Epithelial cell of esophagus (primary cell): ENCODE measurements around the gene CCDC85A.
A peak's percentile ranks its signal among the peaks of the same experiment; 100 is the strongest.

Experiments
- DNase-seq: peaks from one replicate; pipeline ENCODE4 v3.0.0; 2010; ENCODE audit warnings: low read depth
- H3K4me3 ChIP-seq: 2 replicates; pipeline ENCODE4 v1.5.1; 2011; ENCODE audit warnings: mild to moderate bottlenecking, low read length, control low read depth
- TF ChIP-seq, protein P1 (sequence below): IDR thresholded peaks from 2 replicates; pipeline ENCODE4 v1.5.1; 2011; ENCODE audit warnings: low read depth, mild to moderate bottlenecking, low read length, control low read depth, inconsistent platforms; ENCODE audit not compliant: insufficient read depth; ENCODE audit errors: missing control alignments

CCDC85A gene

DNA sequence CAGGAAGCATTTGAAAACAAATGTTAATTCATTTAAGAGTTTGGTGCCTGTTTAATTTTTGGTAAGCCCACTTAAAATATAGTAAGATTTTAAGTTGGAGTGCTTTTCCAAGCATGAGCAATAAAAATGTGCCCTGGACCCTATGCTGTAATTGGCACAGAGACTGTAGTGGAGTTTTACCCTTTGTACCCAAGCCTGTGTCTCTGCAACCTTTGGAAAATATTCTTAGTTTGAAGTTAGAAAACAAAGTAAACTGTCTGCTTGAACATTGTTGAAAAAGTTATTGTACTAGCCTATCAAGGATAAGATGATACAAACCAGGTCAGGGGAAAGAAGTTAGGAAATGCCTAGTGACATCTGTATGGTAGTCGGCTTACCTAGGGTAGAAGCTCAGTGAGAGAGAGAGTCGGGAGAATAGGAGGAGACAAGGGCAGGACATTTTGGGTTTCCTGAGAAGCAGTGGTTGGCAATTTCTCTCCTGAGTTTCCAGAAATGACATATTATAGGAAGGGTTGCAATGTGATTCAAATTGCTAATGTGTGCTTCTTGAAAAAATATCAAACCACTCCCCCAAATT lies 66.5 kb downstream of the CCDC85A start:
- no peak for DNase-seq
- H3K4me3 ChIP-seq: no peak overlapping the region
- TF ChIP-seq, protein P1, sequence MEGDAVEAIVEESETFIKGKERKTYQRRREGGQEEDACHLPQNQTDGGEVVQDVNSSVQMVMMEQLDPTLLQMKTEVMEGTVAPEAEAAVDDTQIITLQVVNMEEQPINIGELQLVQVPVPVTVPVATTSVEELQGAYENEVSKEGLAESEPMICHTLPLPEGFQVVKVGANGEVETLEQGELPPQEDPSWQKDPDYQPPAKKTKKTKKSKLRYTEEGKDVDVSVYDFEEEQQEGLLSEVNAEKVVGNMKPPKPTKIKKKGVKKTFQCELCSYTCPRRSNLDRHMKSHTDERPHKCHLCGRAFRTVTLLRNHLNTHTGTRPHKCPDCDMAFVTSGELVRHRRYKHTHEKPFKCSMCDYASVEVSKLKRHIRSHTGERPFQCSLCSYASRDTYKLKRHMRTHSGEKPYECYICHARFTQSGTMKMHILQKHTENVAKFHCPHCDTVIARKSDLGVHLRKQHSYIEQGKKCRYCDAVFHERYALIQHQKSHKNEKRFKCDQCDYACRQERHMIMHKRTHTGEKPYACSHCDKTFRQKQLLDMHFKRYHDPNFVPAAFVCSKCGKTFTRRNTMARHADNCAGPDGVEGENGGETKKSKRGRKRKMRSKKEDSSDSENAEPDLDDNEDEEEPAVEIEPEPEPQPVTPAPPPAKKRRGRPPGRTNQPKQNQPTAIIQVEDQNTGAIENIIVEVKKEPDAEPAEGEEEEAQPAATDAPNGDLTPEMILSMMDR: no peak

DNA sequence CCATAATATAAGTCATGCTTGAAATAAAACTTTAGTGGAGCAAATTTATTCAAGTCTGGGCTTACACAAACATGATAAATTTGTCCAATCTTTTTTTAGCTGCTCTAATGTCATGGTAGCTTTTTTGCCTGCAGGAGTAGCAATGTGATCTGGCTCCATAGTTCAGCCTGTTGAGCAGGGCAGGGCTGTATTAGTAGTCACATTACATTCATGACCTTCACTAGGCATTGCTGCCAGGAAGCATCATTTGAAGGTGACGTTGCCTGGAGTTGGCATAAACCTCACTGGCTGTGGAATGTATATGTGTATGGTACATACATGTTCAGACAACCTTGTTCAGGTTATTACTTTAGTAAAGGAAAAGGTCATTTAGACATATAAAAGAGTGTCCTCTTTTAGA lies 76.6 kb downstream of the CCDC85A start:
- peak; percentile 7 for DNase-seq
- no peak overlapping the region for H3K4me3 ChIP-seq
- TF ChIP-seq, protein P1: no peak

DNA sequence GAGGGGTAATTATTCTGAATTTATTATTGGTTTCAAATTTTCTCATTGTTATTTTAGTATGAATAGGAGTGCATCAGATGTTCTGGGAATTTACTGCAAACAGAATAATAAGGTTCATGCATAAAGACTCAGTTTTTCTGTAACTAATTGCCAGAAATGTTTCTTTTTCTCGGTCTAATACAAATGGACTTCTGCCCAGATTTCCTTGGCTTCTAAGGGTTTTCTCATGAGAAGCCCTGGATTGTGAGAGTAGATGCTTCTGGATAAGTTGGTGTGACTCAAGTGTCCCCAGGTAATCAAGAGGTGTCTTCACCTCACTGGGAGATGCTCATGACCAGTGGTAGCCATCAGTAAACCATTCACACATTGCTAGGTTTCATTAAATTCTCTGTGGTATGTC lies 78.5 kb downstream of the CCDC85A start:
- DNase-seq: no peak
- TF ChIP-seq, protein P1: no peak
- no peak overlapping the region for H3K4me3 ChIP-seq

DNA sequence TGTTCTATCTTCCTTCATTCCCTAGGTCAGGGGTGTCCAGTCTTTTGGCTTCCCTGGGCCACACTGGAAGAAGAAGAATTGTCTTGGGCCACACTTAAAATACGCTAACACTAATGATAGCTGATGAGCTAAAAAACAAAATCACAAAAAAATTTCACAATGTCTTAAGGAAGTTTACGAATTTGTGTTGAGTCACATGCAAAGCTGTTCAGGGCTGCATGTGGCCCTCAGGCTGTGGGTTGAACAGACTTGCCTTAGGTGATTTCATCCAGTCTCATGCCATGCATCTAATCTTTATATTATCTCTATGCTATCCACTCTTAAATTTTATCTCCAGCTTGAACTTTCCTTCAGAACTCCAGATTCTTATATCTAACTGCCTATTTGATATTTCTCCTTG lies 80.1 kb downstream of the CCDC85A start:
- DNase-seq: peak; percentile 54
- TF ChIP-seq, protein P1: no peak
- no peak overlapping the region for H3K4me3 ChIP-seq

DNA sequence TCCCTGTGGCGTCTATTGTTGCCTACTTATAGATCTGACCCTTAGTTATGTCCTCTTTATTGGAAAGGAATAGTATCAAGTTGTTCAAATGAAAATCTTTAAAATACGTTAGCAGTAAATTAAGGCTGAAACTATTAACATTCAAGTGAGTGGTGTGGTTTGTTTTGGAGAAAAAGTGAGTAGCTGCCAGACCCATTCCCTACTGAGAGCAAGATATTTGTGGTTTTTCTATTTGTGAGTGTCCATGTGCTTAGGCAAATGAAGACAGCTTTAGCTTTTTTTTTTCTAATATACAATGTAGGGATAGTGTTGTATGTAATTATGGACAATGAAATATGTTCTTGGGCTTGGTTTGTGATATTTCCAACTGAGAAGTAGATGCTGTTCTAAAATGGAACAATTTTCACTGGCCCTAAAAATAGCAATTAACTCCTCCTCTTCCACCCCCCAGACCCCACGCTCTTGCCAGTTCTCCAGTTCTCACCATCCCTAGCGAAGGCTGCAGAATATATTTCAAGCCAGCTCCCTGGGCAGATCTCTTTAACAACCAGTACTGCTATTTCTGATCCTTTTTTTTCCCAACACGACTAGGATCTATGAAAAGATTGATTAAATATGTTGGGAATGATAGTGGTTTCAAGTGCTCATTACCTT lies 83.1 kb downstream of the CCDC85A start:
- no peak for DNase-seq
- TF ChIP-seq, protein P1: no peak
- H3K4me3 ChIP-seq: no peak overlapping the region

DNA sequence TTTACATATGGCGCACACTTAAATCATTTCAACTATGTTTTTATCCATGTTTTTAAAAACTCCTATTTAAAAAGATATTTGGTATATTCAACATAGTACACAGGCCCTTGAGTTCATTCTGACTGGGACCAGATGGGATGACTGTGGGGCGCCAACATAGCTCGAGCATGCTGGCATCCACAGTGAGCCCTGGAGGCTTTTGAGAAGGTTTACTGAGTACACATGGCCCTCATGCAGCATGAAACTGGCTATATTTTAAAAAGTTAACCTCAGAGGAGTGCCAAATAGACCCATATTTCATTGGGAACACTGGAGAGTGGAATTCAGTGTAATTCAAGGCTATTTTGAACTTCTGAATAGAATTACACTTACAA lies 83.6 kb downstream of the CCDC85A start:
- no peak overlapping the region for H3K4me3 ChIP-seq
- TF ChIP-seq, protein P1: no peak
- DNase-seq: no peak

DNA sequence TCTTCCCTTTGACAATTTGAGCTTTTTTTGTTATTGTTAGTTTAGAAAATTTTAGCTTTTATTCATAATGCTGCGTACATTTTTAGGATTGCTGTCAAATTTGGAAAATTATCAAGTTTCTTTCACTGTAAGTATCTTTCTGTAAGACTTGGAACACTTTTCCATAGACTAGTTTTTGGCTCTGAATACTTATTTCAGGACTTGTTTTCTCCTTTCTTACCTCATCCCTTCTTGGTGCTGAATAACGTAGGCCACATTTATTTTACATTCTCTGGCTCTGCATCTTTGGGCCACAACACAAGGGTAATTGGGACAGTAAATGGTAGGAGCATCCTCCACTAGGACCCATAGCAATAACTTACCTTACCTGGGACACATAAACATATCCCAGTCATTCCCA lies 85.1 kb downstream of the CCDC85A start:
- no peak overlapping the region for H3K4me3 ChIP-seq
- TF ChIP-seq, protein P1: no peak

More for the DNA sequence above, 85.1 kb downstream of the CCDC85A start:
- no peak for DNase-seq
